GM12878 (cell line): ENCODE measurements around the gene GALC. TPM values are rescaled to one million over a fixed set of nuclear protein-coding genes. Genes with fewer than 3 reads are reported as not detected.

Experiments
- CHD4 ChIP-seq: fragments of 200-600 bp; sonication (generic); IDR thresholded peaks from 2 replicates; pipeline ENCODE4 v1.6.1; 2016; ENCODE audit warnings: mild to moderate bottlenecking
- JUND ChIP-seq: IDR thresholded peaks from 2 replicates; pipeline ENCODE4 v1.6.1; 2012; ENCODE audit warnings: low read depth, mild to moderate bottlenecking, low read length, improper control_type of control experiment, moderate library complexity
- MTA3 ChIP-seq: IDR thresholded peaks from 2 replicates; pipeline ENCODE4 v1.6.1; 2012; ENCODE audit warnings: low read length, inconsistent platforms, borderline replicate concordance
- NBN ChIP-seq: fragments of 450-650 bp; IDR thresholded peaks from 2 replicates; pipeline ENCODE4 v1.6.1; 2016
- POU2F2 ChIP-seq: IDR thresholded peaks from 3 replicates; pipeline ENCODE4 v1.6.1; 2011; ENCODE audit warnings: low read depth, mild to moderate bottlenecking, low read length, borderline replicate concordance
- SMARCA5 ChIP-seq: fragments of 450-650 bp; IDR thresholded peaks from 2 replicates; pipeline ENCODE4 v1.6.1; 2017; ENCODE audit warnings: mild to moderate bottlenecking
- STAT3 ChIP-seq: IDR thresholded peaks from 2 replicates; pipeline ENCODE4 v1.6.1; 2011; ENCODE audit warnings: low read depth, low read length, improper control_type of control experiment
- TBL1XR1 ChIP-seq: IDR thresholded peaks from 2 replicates; pipeline ENCODE4 v1.6.1; 2012; ENCODE audit warnings: low read depth, low read length, improper control_type of control experiment
- polyA plus RNA-seq, 11 experiments: library from polyadenylated mRNA; depleted of rRNA in 4 of 11; unstranded in 6 of 11; stranded (reverse) in 5 of 11; fragments of >200 nt; fragmentation: Nextera tagmentation in 4 of 11; fragmentation: Illumina TruSeq in 1 of 11; extraction: Ambion mirVana in 4 of 11; extraction: Trizol in 1 of 11; gene quantifications; 1 replicate in 1 of 11; 2 replicates in 10 of 11; pipeline versions ENCODE4 v1.2.1 to v1.2.3, GENCODE V29; 2011 to 2016; ENCODE audit warnings: inconsistent platforms in 2 of 11, missing spikeins in 2 of 11, low read depth in 1 of 11
- total RNA-seq, 4 experiments: library from RNA; depleted of rRNA in 3 of 4; stranded (reverse); fragments of >200 nt in 3 of 4; fragmentation: Illumina TruSeq in 1 of 4; extraction: Trizol in 1 of 4; gene quantifications; 2 replicates each; pipeline versions ENCODE4 v1.2.1 to v1.2.3, GENCODE V29; 2013 to 2021
- TF ChIP-seq, protein P1 (sequence below): fragments of 450-650 bp; formaldehyde crosslinking; IDR thresholded peaks from 2 replicates; pipeline ENCODE4 v1.5.0; 2022; ENCODE audit warnings: mild to moderate bottlenecking, missing genetic modification characterization
- TF ChIP-seq, protein P2 (sequence below): fragments of 450-650 bp; IDR thresholded peaks from 2 replicates; pipeline ENCODE4 v1.6.1; 2016; ENCODE audit warnings: mild to moderate bottlenecking
- TF ChIP-seq, protein P3 (sequence below): IDR thresholded peaks from 2 replicates; pipeline ENCODE4 v1.6.1; 2012; ENCODE audit warnings: low read length, inconsistent platforms

GALC gene
- total and polyA plus RNA-seq, 10 of the 15 experiments (the other 5 are each of a cell fraction or from before 2014, with no cell fraction given): 1.3 to 14.0 (median 4.5) TPM

DNA sequence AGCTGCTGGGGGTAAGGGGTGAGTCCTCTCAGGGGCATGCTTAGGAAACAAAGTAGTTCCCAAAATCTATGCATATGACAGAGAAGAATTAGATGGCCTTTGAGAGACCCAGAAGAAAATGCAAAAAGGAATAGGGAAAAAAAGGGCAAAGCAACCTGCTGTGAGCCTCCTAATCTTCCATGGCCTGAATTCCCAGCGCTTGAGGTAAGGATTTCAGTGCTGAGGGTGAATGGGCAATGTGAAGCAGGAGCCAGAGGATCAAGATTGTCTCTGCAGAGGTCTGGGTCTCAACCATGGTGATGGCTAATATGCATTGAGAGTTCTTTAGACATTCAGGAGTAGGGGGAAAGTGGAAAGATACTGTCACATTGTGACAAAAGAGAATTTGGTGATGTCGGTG, 43.4 kb upstream of the GALC start (continued):
- TF ChIP-seq, protein P1, sequence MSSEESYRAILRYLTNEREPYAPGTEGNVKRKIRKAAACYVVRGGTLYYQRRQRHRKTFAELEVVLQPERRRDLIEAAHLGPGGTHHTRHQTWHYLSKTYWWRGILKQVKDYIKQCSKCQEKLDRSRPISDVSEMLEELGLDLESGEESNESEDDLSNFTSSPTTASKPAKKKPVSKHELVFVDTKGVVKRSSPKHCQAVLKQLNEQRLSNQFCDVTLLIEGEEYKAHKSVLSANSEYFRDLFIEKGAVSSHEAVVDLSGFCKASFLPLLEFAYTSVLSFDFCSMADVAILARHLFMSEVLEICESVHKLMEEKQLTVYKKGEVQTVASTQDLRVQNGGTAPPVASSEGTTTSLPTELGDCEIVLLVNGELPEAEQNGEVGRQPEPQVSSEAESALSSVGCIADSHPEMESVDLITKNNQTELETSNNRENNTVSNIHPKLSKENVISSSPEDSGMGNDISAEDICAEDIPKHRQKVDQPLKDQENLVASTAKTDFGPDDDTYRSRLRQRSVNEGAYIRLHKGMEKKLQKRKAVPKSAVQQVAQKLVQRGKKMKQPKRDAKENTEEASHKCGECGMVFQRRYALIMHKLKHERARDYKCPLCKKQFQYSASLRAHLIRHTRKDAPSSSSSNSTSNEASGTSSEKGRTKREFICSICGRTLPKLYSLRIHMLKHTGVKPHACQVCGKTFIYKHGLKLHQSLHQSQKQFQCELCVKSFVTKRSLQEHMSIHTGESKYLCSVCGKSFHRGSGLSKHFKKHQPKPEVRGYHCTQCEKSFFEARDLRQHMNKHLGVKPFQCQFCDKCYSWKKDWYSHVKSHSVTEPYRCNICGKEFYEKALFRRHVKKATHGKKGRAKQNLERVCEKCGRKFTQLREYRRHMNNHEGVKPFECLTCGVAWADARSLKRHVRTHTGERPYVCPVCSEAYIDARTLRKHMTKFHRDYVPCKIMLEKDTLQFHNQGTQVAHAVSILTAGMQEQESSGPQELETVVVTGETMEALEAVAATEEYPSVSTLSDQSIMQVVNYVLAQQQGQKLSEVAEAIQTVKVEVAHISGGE: no peak
- TF ChIP-seq POU2F2: no peak
- TF ChIP-seq NBN: no peak
- TF ChIP-seq STAT3: no peak
- TF ChIP-seq, protein P2, sequence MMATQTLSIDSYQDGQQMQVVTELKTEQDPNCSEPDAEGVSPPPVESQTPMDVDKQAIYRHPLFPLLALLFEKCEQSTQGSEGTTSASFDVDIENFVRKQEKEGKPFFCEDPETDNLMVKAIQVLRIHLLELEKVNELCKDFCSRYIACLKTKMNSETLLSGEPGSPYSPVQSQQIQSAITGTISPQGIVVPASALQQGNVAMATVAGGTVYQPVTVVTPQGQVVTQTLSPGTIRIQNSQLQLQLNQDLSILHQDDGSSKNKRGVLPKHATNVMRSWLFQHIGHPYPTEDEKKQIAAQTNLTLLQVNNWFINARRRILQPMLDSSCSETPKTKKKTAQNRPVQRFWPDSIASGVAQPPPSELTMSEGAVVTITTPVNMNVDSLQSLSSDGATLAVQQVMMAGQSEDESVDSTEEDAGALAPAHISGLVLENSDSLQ: no peak
- no peak for TF ChIP-seq TBL1XR1
- TF ChIP-seq SMARCA5: no peak
- TF ChIP-seq, protein P3, sequence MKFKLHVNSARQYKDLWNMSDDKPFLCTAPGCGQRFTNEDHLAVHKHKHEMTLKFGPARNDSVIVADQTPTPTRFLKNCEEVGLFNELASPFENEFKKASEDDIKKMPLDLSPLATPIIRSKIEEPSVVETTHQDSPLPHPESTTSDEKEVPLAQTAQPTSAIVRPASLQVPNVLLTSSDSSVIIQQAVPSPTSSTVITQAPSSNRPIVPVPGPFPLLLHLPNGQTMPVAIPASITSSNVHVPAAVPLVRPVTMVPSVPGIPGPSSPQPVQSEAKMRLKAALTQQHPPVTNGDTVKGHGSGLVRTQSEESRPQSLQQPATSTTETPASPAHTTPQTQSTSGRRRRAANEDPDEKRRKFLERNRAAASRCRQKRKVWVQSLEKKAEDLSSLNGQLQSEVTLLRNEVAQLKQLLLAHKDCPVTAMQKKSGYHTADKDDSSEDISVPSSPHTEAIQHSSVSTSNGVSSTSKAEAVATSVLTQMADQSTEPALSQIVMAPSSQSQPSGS: no peak
- no peak for TF ChIP-seq MTA3
- no peak for TF ChIP-seq JUND
- TF ChIP-seq CHD4: no peak
